HG02798 (cell line): ENCODE results near the gene ACYP2.

Experiments
- ATAC-seq: cut with Tn5 transposase; IDR thresholded peaks from one replicate; pipeline ENCODE4 v1.9.1; 2021; ENCODE audit warnings: mild to moderate bottlenecking; ENCODE audit not compliant: unreplicated experiment, poor library complexity

Gene ACYP2

GRCh38 chr2:54348646-54349045 is 233.2 kb downstream of the ACYP2 start:
- no peak for ATAC-seq

- no peak for ATAC-seq
Measured at GRCh38 chr2:54350426-54350825, 235.0 kb downstream of the ACYP2 start.

- ATAC-seq: no peak
Measured at GRCh38 chr2:54353216-54353615, 237.8 kb downstream of the ACYP2 start.
